Ectodermal cell (in vitro differentiated cells): ENCODE measurements around the gene CAMLG.

Experiments used
- H3K27ac ChIP-seq: 2 replicates; pipeline ENCODE4 v1.7.0; 2013; ENCODE audit warnings: mild to moderate bottlenecking, low read depth, low read length; ENCODE audit not compliant: insufficient read depth, poor library complexity, severe bottlenecking
- H3K27me3 ChIP-seq: 2 replicates; pipeline ENCODE4 v1.7.0; 2013; ENCODE audit warnings: mild to moderate bottlenecking, low read length; ENCODE audit not compliant: insufficient read depth, control insufficient read depth, poor library complexity, severe bottlenecking
- H3K36me3 ChIP-seq: one replicate; pipeline ENCODE4 v1.7.0; 2013; ENCODE audit warnings: low read length; ENCODE audit not compliant: control insufficient read depth, insufficient read depth
- H3K4me1 ChIP-seq: one replicate; pipeline ENCODE4 v1.7.0; 2013; ENCODE audit warnings: low read length; ENCODE audit not compliant: control insufficient read depth, insufficient read depth
- H3K4me3 ChIP-seq: 2 replicates; pipeline ENCODE4 v1.7.0; 2013; ENCODE audit warnings: low read depth, low read length, control low read depth; ENCODE audit not compliant: insufficient read depth
- H3K9me3 ChIP-seq: 2 replicates; pipeline ENCODE4 v1.7.0; 2013; ENCODE audit warnings: mild to moderate bottlenecking, low read length, moderate library complexity; ENCODE audit not compliant: control insufficient read depth
- WGBS, 2 experiments: methylation state at CpG; one replicate each; pipeline ENCODE4 v1.1.7; 2013; ENCODE audit warnings: missing lambda C conversion rate in 2 of 2; 5-methylcytosine and 5-hydroxymethylcytosine counted together

CAMLG gene

GRCh38 chr5:134772461-134773125 lies 34.2 kb downstream of the CAMLG start:
- Histone ChIP-seq H3K36me3 (peaks cover 34% of the 10 kb centered on the region), H3K4me3 (no peak overlapping the region), H3K27ac (no peak overlapping the region), H3K9me3 (no peaks in the 10 kb centered on the region), H3K4me1 (no peaks in the 10 kb centered on the region), H3K27me3 (no peaks in the 10 kb centered on the region)
- WGBS, 2 experiments = 94 to 95% methylated on average over 10 of the region's 10 CpGs

- no peak overlapping the region for H3K27ac ChIP-seq
- 88 to 97% methylated on average over 2 of the region's 2 CpGs for WGBS, 2 experiments
- H3K4me1 ChIP-seq = no peaks in the 10 kb centered on the region
- H3K4me3 ChIP-seq = no peak overlapping the region
- H3K36me3 ChIP-seq = peaks cover 39% of the 10 kb centered on the region
- H3K27me3 ChIP-seq = no peaks in the 10 kb centered on the region
- H3K9me3 ChIP-seq = no peaks in the 10 kb centered on the region
Observed at GRCh38 chr5:134777366-134777765, 39.0 kb downstream of the CAMLG start.

GRCh38 chr5:134784241-134784920 lies 46.0 kb downstream of the CAMLG start:
- WGBS, 2 experiments = 86 to 92% methylated on average over 4 of the region's 4 CpGs
- Histone ChIP-seq H3K4me1 (no peaks in the 10 kb centered on the region), H3K27ac (no peak overlapping the region), H3K36me3 (peaks cover 37% of the 10 kb centered on the region), H3K27me3 (no peaks in the 10 kb centered on the region), H3K4me3 (no peak overlapping the region), H3K9me3 (no peaks in the 10 kb centered on the region)

- H3K27ac ChIP-seq = no peak overlapping the region
- no peaks in the 10 kb centered on the region for H3K27me3 ChIP-seq
- 85 to 91% methylated on average over 3 of the region's 3 CpGs for WGBS, 2 experiments
- H3K4me1 ChIP-seq = no peaks in the 10 kb centered on the region
- H3K9me3 ChIP-seq = no peaks in the 10 kb centered on the region
- peaks cover 39% of the 10 kb centered on the region for H3K36me3 ChIP-seq
- H3K4me3 ChIP-seq = no peak overlapping the region
Observed at GRCh38 chr5:134784946-134785620, 46.7 kb downstream of the CAMLG start.

GRCh38 chr5:134787692-134788091 lies 49.3 kb downstream of the CAMLG start:
- Histone ChIP-seq H3K36me3 (peaks cover 46% of the 10 kb centered on the region), H3K4me3 (no peak overlapping the region), H3K27me3 (no peaks in the 10 kb centered on the region), H3K27ac (no peak overlapping the region), H3K4me1 (no peaks in the 10 kb centered on the region), H3K9me3 (no peaks in the 10 kb centered on the region)
- 94 to 96% methylated on average over 1 of the region's 1 CpG for WGBS, 2 experiments

- Histone ChIP-seq H3K27ac (no peak overlapping the region), H3K9me3 (no peaks in the 10 kb centered on the region), H3K36me3 (peaks cover 43% of the 10 kb centered on the region), H3K4me1 (no peaks in the 10 kb centered on the region), H3K4me3 (no peak overlapping the region), H3K27me3 (no peaks in the 10 kb centered on the region)
- WGBS, 2 experiments = 92 to 97% methylated on average over 2 of the region's 2 CpGs
Observed at GRCh38 chr5:134791580-134791979, 53.2 kb downstream of the CAMLG start.

GRCh38 chr5:134792286-134792685 lies 53.9 kb downstream of the CAMLG start:
- peaks cover 43% of the 10 kb centered on the region for H3K36me3 ChIP-seq
- H3K4me1 ChIP-seq = no peaks in the 10 kb centered on the region
- WGBS, 2 experiments = 96 to 98% methylated on average over 3 of the region's 3 CpGs
- no peaks in the 10 kb centered on the region for H3K9me3 ChIP-seq
- no peak overlapping the region for H3K4me3 ChIP-seq
- H3K27me3 ChIP-seq = no peaks in the 10 kb centered on the region
- H3K27ac ChIP-seq = no peak overlapping the region

GRCh38 chr5:134793111-134793510 lies 54.8 kb downstream of the CAMLG start:
- H3K27ac ChIP-seq = no peak overlapping the region
- H3K9me3 ChIP-seq = no peaks in the 10 kb centered on the region
- H3K27me3 ChIP-seq = no peaks in the 10 kb centered on the region
- peaks cover 43% of the 10 kb centered on the region for H3K36me3 ChIP-seq
- WGBS, 2 experiments = 92 to 97% methylated on average over 4 of the region's 4 CpGs
- H3K4me1 ChIP-seq = no peaks in the 10 kb centered on the region
- H3K4me3 ChIP-seq = no peak overlapping the region

- H3K9me3 ChIP-seq = no peaks in the 10 kb centered on the region
- H3K27ac ChIP-seq = no peak overlapping the region
- no peak overlapping the region for H3K4me3 ChIP-seq
- H3K27me3 ChIP-seq = no peaks in the 10 kb centered on the region
- H3K36me3 ChIP-seq = peaks cover 49% of the 10 kb centered on the region
- WGBS, 2 experiments = 93 to 94% methylated on average over 2 of the region's 2 CpGs
- H3K4me1 ChIP-seq = no peaks in the 10 kb centered on the region
Observed at GRCh38 chr5:134794082-134794481, 55.7 kb downstream of the CAMLG start.

- WGBS, 2 experiments = 95 to 100% methylated on average over 8 of the region's 8 CpGs
- H3K4me1 ChIP-seq = no peaks in the 10 kb centered on the region
- peaks cover 50% of the 10 kb centered on the region for H3K36me3 ChIP-seq
- no peak overlapping the region for H3K27ac ChIP-seq
- no peaks in the 10 kb centered on the region for H3K9me3 ChIP-seq
- H3K4me3 ChIP-seq = no peak overlapping the region
- H3K27me3 ChIP-seq = no peaks in the 10 kb centered on the region
Observed at GRCh38 chr5:134794819-134795218, 56.5 kb downstream of the CAMLG start.
